ENCODE measurements around the gene CEP295NL. TPM values are rescaled to one million over a fixed set of nuclear protein-coding genes. Genes with fewer than 3 reads are reported as not detected.
A peak's percentile ranks its signal among the peaks of the same experiment; 100 is the strongest.
"Not testable (repeated sequence)": the region's sequence is repeated elsewhere in the genome, so short reads cannot be mapped to it uniquely, and the experiment has no call there.

The CEP295NL gene
- total RNA-seq (2014; rRNA removed; shearing (Covaris generic)), result 0.07 TPM in 1 of 2 replicates, not detected in the other

GRCh38 chr17:78903101-78903779, at the start of gene CEP295NL:
CEP295NL (minus strand) TSS chr17:78903201; CDS start chr17:78901828, 1,373 bp downstream.
- peak; percentile 88 for DNase-seq
- H3K27me3 ChIP-seq (ENCODE audit: control insufficient read depth, insufficient read depth, low read length), result no peaks in the 10 kb centered on the region
- H3K36me3 ChIP-seq (replicated peaks; ENCODE audit: control insufficient read depth, insufficient read depth, low read length), result no peaks in the 10 kb centered on the region; the same call in 1 of the 2 replicates
- H3K4me3 ChIP-seq (ENCODE audit: insufficient read depth, low read depth, low read length), result no peak within 1 kb of the TSS

- peak; percentile 35 for DNase-seq
- Histone ChIP-seq H3K4me3 (ENCODE audit: insufficient read depth, low read depth, low read length) (no peak overlapping the region), H3K36me3 (replicated peaks; ENCODE audit: control insufficient read depth, insufficient read depth, low read length) (no peaks in the 10 kb centered on the region), H3K27me3 (ENCODE audit: control insufficient read depth, insufficient read depth, low read length) (no peaks in the 10 kb centered on the region)
Measured at GRCh38 chr17:78952706-78953105, 49.7 kb upstream of the CEP295NL start.

- H3K36me3 ChIP-seq (replicated peaks; ENCODE audit: control insufficient read depth, insufficient read depth, low read length), result no peaks in the 10 kb centered on the region
- peak; percentile 57 for DNase-seq
- H3K4me3 ChIP-seq (ENCODE audit: insufficient read depth, low read depth, low read length), result no peak overlapping the region
- H3K27me3 ChIP-seq (ENCODE audit: control insufficient read depth, insufficient read depth, low read length), result no peaks in the 10 kb centered on the region
Measured at GRCh38 chr17:78951967-78952551, 49.1 kb upstream of the CEP295NL start.

GRCh38 chr17:78950870-78951269, 47.9 kb upstream of the CEP295NL start:
- no peak overlapping the region for H3K4me3 ChIP-seq (ENCODE audit: insufficient read depth, low read depth, low read length)
- DNase-seq, result no peak
- no peaks in the 10 kb centered on the region for H3K36me3 ChIP-seq (replicated peaks; ENCODE audit: control insufficient read depth, insufficient read depth, low read length)
- H3K27me3 ChIP-seq (ENCODE audit: control insufficient read depth, insufficient read depth, low read length), result no peaks in the 10 kb centered on the region

GRCh38 chr17:78947235-78948149, 44.5 kb upstream of the CEP295NL start:
- Histone ChIP-seq H3K4me3 (ENCODE audit: insufficient read depth, low read depth, low read length) (no peak overlapping the region), H3K27me3 (ENCODE audit: control insufficient read depth, insufficient read depth, low read length) (no peaks in the 10 kb centered on the region)

GRCh38 chr17:78946631-78947030, 43.6 kb upstream of the CEP295NL start:
- H3K4me3 ChIP-seq (ENCODE audit: insufficient read depth, low read depth, low read length), result no peak overlapping the region
- H3K27me3 ChIP-seq (ENCODE audit: control insufficient read depth, insufficient read depth, low read length), result no peaks in the 10 kb centered on the region
- no peak for DNase-seq
- H3K36me3 ChIP-seq (replicated peaks; ENCODE audit: control insufficient read depth, insufficient read depth, low read length), result no peaks in the 10 kb centered on the region

More at GRCh38 chr17:78947235-78948149, 44.5 kb upstream of the CEP295NL start:
- H3K36me3 ChIP-seq (replicated peaks; ENCODE audit: control insufficient read depth, insufficient read depth, low read length), result no peaks in the 10 kb centered on the region
- DNase-seq, result no peak

GRCh38 chr17:78946131-78946530, 43.1 kb upstream of the CEP295NL start:
- Histone ChIP-seq H3K36me3 (replicated peaks; ENCODE audit: control insufficient read depth, insufficient read depth, low read length) (no peaks in the 10 kb centered on the region), H3K4me3 (ENCODE audit: insufficient read depth, low read depth, low read length) (no peak overlapping the region), H3K27me3 (ENCODE audit: control insufficient read depth, insufficient read depth, low read length) (no peaks in the 10 kb centered on the region)
- DNase-seq, result no peak

GRCh38 chr17:78945455-78945854, 42.5 kb upstream of the CEP295NL start:
- H3K4me3 ChIP-seq (ENCODE audit: insufficient read depth, low read depth, low read length); H3K27me3 ChIP-seq (ENCODE audit: control insufficient read depth, insufficient read depth, low read length); DNase-seq; H3K36me3 ChIP-seq (replicated peaks; ENCODE audit: control insufficient read depth, insufficient read depth, low read length): not testable (repeated sequence)

GRCh38 chr17:78944956-78945355, 42.0 kb upstream of the CEP295NL start:
- no peaks in the 10 kb centered on the region for H3K27me3 ChIP-seq (ENCODE audit: control insufficient read depth, insufficient read depth, low read length)
- no peak overlapping the region for H3K4me3 ChIP-seq (ENCODE audit: insufficient read depth, low read depth, low read length)
- no peaks in the 10 kb centered on the region for H3K36me3 ChIP-seq (replicated peaks; ENCODE audit: control insufficient read depth, insufficient read depth, low read length)
- no peak for DNase-seq

- no peak for DNase-seq
- Histone ChIP-seq H3K36me3 (replicated peaks; ENCODE audit: control insufficient read depth, insufficient read depth, low read length) (no peaks in the 10 kb centered on the region), H3K4me3 (ENCODE audit: insufficient read depth, low read depth, low read length) (no peak overlapping the region), H3K27me3 (ENCODE audit: control insufficient read depth, insufficient read depth, low read length) (no peaks in the 10 kb centered on the region)
Measured at GRCh38 chr17:78944026-78944425, 41.0 kb upstream of the CEP295NL start.

- DNase-seq, result peak; percentile 92
- no peaks in the 10 kb centered on the region for H3K27me3 ChIP-seq (ENCODE audit: control insufficient read depth, insufficient read depth, low read length)
- H3K36me3 ChIP-seq (replicated peaks; ENCODE audit: control insufficient read depth, insufficient read depth, low read length), result no peaks in the 10 kb centered on the region
- H3K4me3 ChIP-seq (ENCODE audit: insufficient read depth, low read depth, low read length), result no peak overlapping the region
Measured at GRCh38 chr17:78940708-78941107, 37.7 kb upstream of the CEP295NL start.

- no peaks in the 10 kb centered on the region for H3K36me3 ChIP-seq (replicated peaks; ENCODE audit: control insufficient read depth, insufficient read depth, low read length)
- no peak overlapping the region for H3K4me3 ChIP-seq (ENCODE audit: insufficient read depth, low read depth, low read length)
- H3K27me3 ChIP-seq (ENCODE audit: control insufficient read depth, insufficient read depth, low read length), result no peaks in the 10 kb centered on the region
- no peak for DNase-seq
Measured at GRCh38 chr17:78940258-78940657, 37.3 kb upstream of the CEP295NL start.

- no peaks in the 10 kb centered on the region for H3K36me3 ChIP-seq (replicated peaks; ENCODE audit: control insufficient read depth, insufficient read depth, low read length)
- no peaks in the 10 kb centered on the region for H3K27me3 ChIP-seq (ENCODE audit: control insufficient read depth, insufficient read depth, low read length)
- no peak overlapping the region for H3K4me3 ChIP-seq (ENCODE audit: insufficient read depth, low read depth, low read length)
- DNase-seq, result no peak
Measured at GRCh38 chr17:78939615-78940014, 36.6 kb upstream of the CEP295NL start.

GRCh38 chr17:78937561-78937960, 34.6 kb upstream of the CEP295NL start:
- H3K4me3 ChIP-seq (ENCODE audit: insufficient read depth, low read depth, low read length), result no peak overlapping the region
- H3K27me3 ChIP-seq (ENCODE audit: control insufficient read depth, insufficient read depth, low read length), result no peaks in the 10 kb centered on the region
- no peak for DNase-seq
- H3K36me3 ChIP-seq (replicated peaks; ENCODE audit: control insufficient read depth, insufficient read depth, low read length), result no peaks in the 10 kb centered on the region

Data from H7 (cell line).